ENCODE data around the gene INSR.
"Not testable (repeated sequence)": the region's sequence is repeated elsewhere in the genome, so short reads cannot be mapped to it uniquely, and the experiment has no call there.

Gene INSR

DNA sequence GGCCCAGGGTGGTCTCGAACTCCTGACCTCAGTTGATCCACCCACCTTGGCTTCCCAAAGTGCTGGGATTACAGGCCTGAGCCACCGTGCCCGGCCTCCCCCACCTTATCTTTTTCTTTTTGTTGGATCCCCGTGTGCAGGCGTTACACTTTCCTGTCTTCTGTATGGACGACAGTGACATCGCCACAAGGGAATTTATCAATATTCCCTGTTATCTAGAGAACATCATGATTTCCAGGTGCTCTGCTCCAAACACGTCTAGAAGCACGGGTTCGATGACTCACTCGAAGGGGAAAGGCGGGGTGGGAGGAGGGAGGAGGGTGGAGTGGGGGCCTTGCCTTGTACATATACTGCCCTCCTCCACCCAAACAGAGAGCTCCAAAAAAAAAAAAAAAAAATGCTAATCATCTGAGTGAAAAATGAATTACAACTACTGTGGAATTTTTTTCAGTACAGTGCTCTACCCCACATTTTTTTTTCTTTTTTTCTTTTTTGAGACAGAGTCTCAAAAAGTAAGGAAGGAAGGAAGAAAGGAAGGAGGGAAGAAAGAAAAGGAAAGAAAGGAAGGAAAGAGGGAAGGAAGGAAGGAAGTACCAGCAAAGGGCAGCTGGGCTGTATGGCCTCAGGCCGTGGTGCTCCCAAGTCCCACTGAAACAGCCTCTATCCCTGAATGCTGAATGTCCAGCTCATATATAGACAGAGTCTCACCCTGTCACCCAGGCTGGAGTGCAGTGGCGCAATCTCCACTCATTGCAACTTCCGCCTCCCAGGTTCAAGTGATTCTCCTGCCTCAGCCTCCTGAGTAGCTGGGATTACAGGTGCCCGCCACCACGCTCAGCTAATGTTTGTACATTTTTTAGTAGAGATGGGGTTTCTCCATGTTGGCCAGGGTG, 36.8 kb downstream of the INSR start:
- no peak for DNase-seq

GRCh38 chr19:7255631-7256030, 38.6 kb downstream of the INSR start:
- DNase-seq: no peak

GRCh38 chr19:7255119-7255518, 39.1 kb downstream of the INSR start:
- no peak for DNase-seq

- DNase-seq: no peak
These were observed 39.6 kb downstream of the INSR start for GRCh38 chr19:7254590-7254989.

GRCh38 chr19:7252364-7252763, 41.9 kb downstream of the INSR start:
- DNase-seq: no peak

GRCh38 chr19:7251494-7251893, 42.7 kb downstream of the INSR start:
- DNase-seq: no peak

- no peak for DNase-seq
These were observed 43.3 kb downstream of the INSR start for GRCh38 chr19:7250951-7251350.

GRCh38 chr19:7250057-7250596, 44.1 kb downstream of the INSR start:
- no peak for DNase-seq

DNA sequence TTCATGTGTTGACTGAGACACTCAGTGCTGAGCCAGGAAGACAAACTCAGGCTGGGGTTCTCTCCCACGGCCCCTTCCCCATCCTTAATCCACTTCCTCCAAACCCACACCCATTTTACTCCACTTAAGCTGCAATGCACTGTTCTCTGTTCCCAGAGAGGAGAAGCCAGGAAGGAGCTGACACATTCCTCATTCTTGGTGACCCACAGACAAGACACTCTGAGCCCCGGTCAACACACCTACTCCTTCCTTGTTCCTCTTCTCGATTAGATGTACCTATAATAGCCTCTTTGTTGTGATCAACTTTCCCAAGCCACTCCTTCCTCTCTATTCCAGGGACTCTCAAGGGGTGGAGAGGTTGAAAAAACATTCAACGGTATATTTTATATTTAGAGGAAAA, 47.1 kb downstream of the INSR start:
- no peak for DNase-seq

DNA sequence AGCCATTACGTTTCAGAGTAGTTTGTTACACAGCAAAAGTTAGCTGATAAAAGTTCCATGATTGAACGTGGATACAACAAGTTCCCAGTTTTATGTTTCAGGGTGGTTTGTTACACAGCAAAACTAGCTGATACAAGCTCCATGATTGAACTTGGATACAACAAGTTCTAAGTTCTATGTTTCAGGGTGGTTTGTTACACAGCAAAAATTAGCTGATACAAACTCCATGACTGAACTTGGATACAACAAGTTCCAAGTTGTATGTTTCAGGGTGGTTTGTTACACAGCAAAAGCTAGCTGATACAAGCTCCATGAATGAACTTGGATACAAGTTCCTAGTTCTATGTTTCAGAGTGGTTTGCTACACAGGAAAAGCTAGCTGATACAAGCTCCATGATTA, 47.6 kb downstream of the INSR start:
- DNase-seq: no peak

DNA sequence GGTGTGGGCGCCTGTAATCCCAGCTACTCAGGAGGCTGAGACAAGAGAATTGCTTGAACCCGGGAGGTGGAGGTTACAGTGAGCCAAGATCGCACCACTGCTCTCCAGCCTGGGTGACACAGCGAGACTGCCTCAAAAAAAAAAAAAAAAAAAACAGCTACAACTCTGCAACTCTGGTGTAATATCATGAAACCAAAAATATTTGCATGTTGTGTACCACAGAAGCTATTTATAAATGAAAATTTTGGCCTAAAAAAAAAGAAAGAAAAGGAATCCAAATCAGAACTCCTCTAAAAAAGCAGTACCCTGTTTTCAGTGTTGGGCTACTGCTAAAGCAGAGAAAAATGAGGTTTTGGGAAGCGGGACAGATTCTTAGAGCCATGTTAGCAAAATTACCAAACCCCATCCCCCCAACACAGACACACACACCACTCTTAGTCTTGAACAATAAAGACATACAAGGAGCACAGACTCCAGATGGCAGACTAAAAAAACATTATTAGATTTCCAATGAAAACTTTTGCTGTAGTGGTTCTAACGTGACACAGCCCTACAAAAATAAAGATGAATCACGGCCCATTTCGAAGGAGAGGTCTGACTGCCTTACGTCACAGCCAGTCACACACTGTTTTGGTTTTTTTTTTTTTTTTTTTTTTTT, 51.5 kb downstream of the INSR start:
- DNase-seq: no peak

- DNase-seq: no peak
These were observed 56.2 kb downstream of the INSR start for GRCh38 chr19:7238051-7238450.

- no peak for DNase-seq
These were observed 58.1 kb downstream of the INSR start for GRCh38 chr19:7236153-7236552.

GRCh38 chr19:7230826-7231225, 63.4 kb downstream of the INSR start:
- DNase-seq: no peak

- DNase-seq: no peak
These were observed 64.5 kb downstream of the INSR start for GRCh38 chr19:7229735-7230134.

DNA sequence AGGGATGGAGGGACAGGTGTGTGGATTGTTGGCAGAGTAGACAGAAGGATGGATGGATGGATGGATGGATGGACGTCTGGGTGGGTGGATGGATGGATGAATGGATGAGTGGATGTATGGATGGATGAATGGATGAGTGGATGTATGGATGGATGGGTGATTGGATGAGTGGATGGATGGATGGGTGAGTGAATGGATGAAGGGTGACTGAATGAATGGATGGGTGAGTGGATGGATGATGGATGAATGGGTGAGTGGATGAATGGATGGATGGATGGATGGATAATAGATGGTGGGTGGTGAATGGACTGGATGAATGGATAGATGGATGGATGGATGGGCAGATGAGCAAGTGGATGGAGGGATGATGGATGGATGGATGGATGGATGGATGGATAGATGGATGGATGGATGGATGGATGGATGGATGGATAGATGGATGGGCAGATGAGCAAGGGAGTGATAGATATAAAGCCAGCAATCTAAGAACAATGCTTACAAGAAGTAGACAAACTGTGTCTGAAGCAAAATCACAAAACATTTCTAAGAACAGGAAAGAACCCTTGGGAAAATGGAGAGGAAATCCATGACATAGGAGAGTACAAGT, 65.2 kb downstream of the INSR start:
- no peak for DNase-seq

- DNase-seq: no peak
These were observed 66.5 kb downstream of the INSR start for GRCh38 chr19:7227735-7228134.

- DNase-seq: not testable (repeated sequence)
These were observed 67.1 kb downstream of the INSR start for GRCh38 chr19:7227149-7227548.

GRCh38 chr19:7226739-7227138, 67.5 kb downstream of the INSR start:
- no peak for DNase-seq

- DNase-seq: no peak
These were observed 68.5 kb downstream of the INSR start for GRCh38 chr19:7225741-7226140.

- no peak for DNase-seq
These were observed 69.2 kb downstream of the INSR start for GRCh38 chr19:7224995-7225394.

DNA sequence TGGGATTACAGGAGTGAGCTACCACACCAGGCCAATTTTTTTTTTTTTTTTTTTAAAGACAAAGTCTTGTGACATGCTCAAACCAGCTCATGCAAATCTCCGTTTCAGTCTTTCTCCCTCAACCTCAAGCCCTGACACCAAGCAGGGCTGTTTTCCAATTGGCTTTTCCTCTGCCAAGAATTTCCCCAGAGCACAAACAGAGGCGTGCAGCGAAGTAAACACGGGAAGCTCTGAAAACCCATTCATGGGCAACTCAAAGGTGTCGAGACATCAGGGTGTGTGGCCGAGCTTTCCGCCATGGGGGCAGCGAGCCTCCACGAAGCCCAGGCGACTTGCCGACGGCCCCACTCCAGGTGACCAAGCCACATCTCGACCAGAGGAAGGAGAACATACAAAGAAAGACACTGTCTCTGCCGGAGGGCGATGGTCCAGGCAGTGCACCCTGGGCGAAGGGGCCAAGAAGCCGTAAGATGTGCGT, 70.0 kb downstream of the INSR start:
- DNase-seq: peak; percentile 43

DNA sequence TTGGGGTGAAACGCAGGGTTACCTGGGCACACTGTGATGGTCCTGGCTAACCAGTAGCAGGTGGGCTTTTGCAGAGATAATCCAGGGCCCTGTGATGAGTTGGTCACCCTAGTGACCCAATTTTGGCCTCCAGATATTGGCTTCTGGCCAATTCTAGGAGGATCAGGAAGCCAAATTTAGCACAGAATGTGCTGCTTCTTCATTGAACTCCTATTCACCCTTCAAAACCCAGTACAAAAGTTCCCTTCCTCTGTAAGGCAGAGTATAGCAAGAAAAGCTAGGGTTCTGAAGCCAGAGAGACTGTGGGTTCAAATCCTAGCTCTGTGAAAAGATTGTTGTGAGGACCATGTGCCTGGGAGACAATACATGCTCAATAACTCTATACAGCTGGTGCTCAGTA, 70.8 kb downstream of the INSR start:
- DNase-seq: no peak

DNA sequence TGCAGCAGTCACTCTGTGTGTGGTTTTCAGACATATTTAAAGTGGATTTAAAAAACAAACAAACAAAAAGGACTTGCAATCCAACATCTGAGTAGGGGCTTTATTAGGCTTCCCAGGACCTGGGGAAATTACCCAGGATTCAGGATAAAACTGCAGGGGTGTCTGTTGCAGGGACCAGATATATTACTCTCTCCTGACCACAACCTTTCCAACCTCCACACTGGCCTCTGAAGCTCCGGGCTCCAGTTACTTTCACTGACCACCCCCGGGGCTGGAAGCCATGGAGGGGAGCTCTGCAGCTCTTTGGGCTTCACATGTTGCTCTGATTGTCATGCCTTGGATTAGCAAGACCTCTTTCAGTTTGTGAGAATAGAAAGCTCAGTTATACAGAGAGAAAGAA, 75.2 kb downstream of the INSR start:
- DNase-seq: no peak

Measured in DMS153 (cell line).